ENCODE data around the gene DCTD. TPM values are rescaled to one million over a fixed set of nuclear protein-coding genes. Genes with fewer than 3 reads are reported as not detected.

DCTD gene
- polyA plus RNA-seq, 1 experiment, result 151 TPM

DNA sequence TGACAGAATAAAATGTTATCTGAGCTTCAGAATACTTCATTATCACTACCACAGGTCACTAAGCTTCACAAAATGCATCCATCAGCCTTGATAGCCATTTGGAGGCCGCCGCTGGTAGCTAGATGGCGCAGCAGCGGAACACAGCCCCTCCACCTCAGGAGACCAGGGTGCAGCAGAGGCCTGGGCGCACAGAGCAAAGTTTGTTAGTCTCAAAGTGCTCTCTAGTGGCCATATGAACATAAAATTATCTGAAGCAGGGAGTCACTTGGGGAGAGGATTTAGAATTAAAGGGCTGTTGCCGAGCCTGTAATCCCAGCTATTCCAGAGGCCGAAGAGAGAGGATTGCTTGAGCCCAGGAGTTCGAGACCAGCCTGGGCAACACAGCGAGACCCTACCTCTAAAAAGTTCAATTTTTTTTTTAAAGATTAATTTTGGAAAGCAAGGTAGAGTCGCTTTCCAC is 8.1 kb upstream of the DCTD start:
- Histone ChIP-seq H3K4me3 (ENCODE audit: low read depth, low read length) (no peak overlapping the region), H3K36me3 (ENCODE audit: control insufficient read depth, insufficient read depth, low read length) (no peaks in the 10 kb centered on the region), H3K27me3 (ENCODE audit: control insufficient read depth, insufficient read depth, low read length) (no peaks in the 10 kb centered on the region)
- no peak for DNase-seq (ENCODE audit: low read depth)
- TF ChIP-seq, protein P1, sequence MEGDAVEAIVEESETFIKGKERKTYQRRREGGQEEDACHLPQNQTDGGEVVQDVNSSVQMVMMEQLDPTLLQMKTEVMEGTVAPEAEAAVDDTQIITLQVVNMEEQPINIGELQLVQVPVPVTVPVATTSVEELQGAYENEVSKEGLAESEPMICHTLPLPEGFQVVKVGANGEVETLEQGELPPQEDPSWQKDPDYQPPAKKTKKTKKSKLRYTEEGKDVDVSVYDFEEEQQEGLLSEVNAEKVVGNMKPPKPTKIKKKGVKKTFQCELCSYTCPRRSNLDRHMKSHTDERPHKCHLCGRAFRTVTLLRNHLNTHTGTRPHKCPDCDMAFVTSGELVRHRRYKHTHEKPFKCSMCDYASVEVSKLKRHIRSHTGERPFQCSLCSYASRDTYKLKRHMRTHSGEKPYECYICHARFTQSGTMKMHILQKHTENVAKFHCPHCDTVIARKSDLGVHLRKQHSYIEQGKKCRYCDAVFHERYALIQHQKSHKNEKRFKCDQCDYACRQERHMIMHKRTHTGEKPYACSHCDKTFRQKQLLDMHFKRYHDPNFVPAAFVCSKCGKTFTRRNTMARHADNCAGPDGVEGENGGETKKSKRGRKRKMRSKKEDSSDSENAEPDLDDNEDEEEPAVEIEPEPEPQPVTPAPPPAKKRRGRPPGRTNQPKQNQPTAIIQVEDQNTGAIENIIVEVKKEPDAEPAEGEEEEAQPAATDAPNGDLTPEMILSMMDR (IDR thresholded peaks at IDR 0.05; ENCODE audit: insufficient read depth, low read depth, low read length), result peak; percentile 55
- ChIA-PET CTCF (interaction anchor here (0.7 to 2.3 kb wide), 8 partner anchors 9 to 339 kb away, joined by 3 to 8 read pairs (median 3); no protein-coding TSS in a partner anchor), POLR2A (no interaction called here)

DNA sequence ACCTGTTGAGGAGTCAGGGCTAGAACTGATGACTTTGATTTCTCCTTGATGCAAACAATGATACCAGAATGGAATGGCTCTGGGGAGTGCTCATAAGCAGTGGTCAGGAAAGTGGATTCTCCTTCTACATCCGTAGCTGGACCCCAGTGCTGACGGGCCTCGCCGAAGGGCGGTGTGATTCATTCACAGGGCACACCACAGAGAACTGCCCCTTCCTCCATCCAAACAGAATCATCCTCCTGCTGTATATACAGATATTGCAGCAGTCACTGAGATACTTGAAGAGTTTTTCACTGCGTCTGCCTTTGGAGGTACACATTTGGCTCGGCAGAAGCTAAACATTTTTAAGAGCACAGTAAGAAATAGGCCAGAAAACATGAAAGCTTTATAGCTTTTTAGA is 7.3 kb upstream of the DCTD start:
- CTCF ChIA-PET, result interaction anchor here (0.6 to 2.3 kb wide), 2 partner anchors 14 to 332 kb away, joined by 3 to 8 read pairs; no protein-coding TSS in a partner anchor
- TF ChIP-seq, protein P1 (IDR thresholded peaks at IDR 0.05; ENCODE audit: insufficient read depth, low read depth, low read length), result no peak
- no peak for DNase-seq (ENCODE audit: low read depth)

DNA sequence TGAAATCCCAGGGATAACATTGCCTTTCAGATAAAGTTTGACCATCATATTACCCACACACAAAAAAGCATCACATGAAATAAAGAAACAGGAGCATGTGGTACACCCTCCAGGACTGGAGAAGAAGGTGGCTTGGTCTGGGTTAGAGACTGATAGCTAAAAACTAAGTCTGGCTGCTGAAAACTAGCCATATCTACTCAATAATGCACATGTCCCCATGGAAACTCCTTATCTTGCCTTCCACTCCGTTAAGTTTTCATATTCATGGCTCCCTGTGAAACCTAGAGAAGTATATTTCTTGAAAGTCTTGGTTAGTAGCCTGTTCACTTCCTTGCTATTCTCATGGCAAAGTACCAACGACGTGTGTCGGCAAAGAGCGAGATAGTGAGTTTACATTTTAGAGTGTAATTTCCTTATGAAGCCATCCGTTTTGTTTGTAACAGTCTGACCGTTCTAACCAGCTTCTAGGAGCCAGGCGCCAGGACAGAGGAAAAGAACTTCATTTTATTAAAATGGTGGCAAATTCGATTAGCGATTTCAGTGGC is 6.7 kb upstream of the DCTD start:
- no peaks in the 10 kb centered on the region for H3K27me3 ChIP-seq (ENCODE audit: control insufficient read depth, insufficient read depth, low read length)
- TF ChIP-seq, protein P1 (IDR thresholded peaks at IDR 0.05; ENCODE audit: insufficient read depth, low read depth, low read length), result no peak
- H3K4me3 ChIP-seq (ENCODE audit: low read depth, low read length), result no peak overlapping the region
- CTCF ChIA-PET, result interaction anchor here (2.3 kb wide), 1 partner anchor 13 kb away, joined by 8 read pairs; no protein-coding TSS in a partner anchor
- DNase-seq (ENCODE audit: low read depth), result no peak
- POLR2A ChIA-PET, result no interaction called here
- no peaks in the 10 kb centered on the region for H3K36me3 ChIP-seq (ENCODE audit: control insufficient read depth, insufficient read depth, low read length)

More for the DNA sequence above, 7.3 kb upstream of the DCTD start:
- POLR2A ChIA-PET, result no interaction called here
- H3K27me3 ChIP-seq (ENCODE audit: control insufficient read depth, insufficient read depth, low read length), result no peaks in the 10 kb centered on the region
- no peaks in the 10 kb centered on the region for H3K36me3 ChIP-seq (ENCODE audit: control insufficient read depth, insufficient read depth, low read length)
- H3K4me3 ChIP-seq (ENCODE audit: low read depth, low read length), result no peak overlapping the region

DNA sequence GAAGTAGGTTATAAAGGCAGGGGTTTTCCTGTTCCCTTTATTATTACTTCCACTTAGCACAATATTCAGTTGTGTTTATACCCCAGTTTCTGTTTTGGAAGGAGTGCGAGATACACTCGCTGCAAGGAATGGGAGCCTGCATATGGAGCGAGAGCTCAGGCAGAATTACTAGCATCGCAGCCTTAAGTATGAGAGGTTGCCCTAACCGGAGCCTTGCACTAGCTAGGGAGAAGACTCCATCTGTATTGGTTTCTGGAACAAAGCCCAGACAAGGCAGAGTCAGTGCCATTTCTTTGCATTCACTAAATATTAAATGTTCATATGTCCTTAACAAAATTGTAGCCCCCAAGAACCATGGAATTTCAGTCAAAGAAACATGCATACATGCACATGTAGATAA is 6.2 kb upstream of the DCTD start:
- Histone ChIP-seq H3K36me3 (ENCODE audit: control insufficient read depth, insufficient read depth, low read length) (no peaks in the 10 kb centered on the region), H3K27me3 (ENCODE audit: control insufficient read depth, insufficient read depth, low read length) (no peaks in the 10 kb centered on the region), H3K4me3 (ENCODE audit: low read depth, low read length) (no peak overlapping the region)
- ChIA-PET CTCF (no interaction called here), POLR2A (interaction anchor here (0.6 kb wide), 1 partner anchor 1236 kb away, joined by 3 read pairs; no protein-coding TSS in a partner anchor)
- DNase-seq (ENCODE audit: low read depth), result no peak
- TF ChIP-seq, protein P1 (IDR thresholded peaks at IDR 0.05; ENCODE audit: insufficient read depth, low read depth, low read length), result no peak

DNA sequence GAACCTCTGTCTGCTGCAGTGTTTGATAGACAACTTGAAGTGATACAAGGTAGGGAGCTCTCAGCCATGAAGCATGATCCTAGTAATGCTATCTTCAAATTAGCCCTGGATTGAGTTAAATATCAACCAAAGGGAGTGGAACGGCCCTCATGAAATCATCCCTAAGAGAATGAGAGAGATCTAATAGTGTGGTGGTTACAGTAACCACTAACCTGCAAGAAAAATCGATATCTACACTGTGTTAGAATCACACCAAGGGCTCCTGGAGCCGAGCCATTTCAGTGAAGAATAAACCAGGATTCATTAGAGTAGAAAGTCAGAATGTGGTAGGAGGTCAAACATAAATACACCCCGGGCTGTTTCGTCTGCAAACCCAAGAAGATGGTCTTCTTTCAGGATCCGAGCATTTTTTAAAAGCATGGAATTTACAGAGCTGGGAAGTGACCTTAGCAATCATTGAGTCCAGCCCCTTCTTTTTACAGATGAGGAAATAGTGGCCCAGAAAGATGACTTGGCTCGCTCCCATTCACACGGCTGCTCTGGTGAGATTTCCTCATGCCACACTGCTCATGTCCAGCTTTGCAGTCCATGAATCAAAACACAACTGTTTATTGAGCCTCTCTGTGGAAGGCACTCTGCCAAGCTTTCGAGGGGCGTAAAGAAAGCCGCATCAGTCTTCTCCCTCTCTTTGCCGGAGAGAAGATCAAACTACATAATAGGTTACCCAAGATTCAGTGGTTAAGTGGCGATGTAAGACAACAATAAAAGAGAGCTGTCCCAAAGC is 5.5 kb upstream of the DCTD start:
- Histone ChIP-seq H3K36me3 (ENCODE audit: control insufficient read depth, insufficient read depth, low read length) (no peaks in the 10 kb centered on the region), H3K4me3 (ENCODE audit: low read depth, low read length) (no peak overlapping the region), H3K27me3 (ENCODE audit: control insufficient read depth, insufficient read depth, low read length) (no peaks in the 10 kb centered on the region)
- TF ChIP-seq, protein P1 (IDR thresholded peaks at IDR 0.05; ENCODE audit: insufficient read depth, low read depth, low read length), result no peak
- DNase-seq (ENCODE audit: low read depth), result no peak
- ChIA-PET CTCF (interaction anchor here (1.5 kb wide), 1 partner anchor 16 kb away, joined by 4 read pairs; no protein-coding TSS in a partner anchor), POLR2A (interaction anchor here (0.6 kb wide), 1 partner anchor 1235 kb away, joined by 3 read pairs; no protein-coding TSS in a partner anchor)
